Measurements from ENCODE around the gene ANKH.

The ANKH gene

GRCh38 chr5:14669975-14670374 lies 201.6 kb downstream of the ANKH start:
- ATAC-seq (ENCODE audit: insufficient read depth, low read depth) (no peak), DNase-seq (no peak)
- Histone ChIP-seq H3K9me3 (ENCODE audit: insufficient read depth, low read length, severe bottlenecking) (no peaks in the 10 kb centered on the region), H3K4me1 (ENCODE audit: insufficient read depth, low read length) (peaks cover 51% of the 10 kb centered on the region), H4K20me1 (ENCODE audit: insufficient read depth, low read length) (peaks cover 82% of the 10 kb centered on the region), H3K79me2 (ENCODE audit: insufficient read depth, low read length) (peaks cover 99% of the 10 kb centered on the region), H3K9ac (ENCODE audit: low read depth, low read length) (no peak overlapping the region), H3K27ac (ENCODE audit: low read length) (no peak overlapping the region), H3K27me3 (ENCODE audit: insufficient read depth, low read length, poor library complexity) (no peaks in the 10 kb centered on the region), H3K4me3 (ENCODE audit: low read depth in 1 of 2, low read length in 2 of 2) (no peak overlapping the region), H3K36me3 (ENCODE audit: insufficient read depth, low read length) (peaks cover 29% of the 10 kb centered on the region; the same call in 1 of the 2 replicates), H3K4me2 (ENCODE audit: insufficient read depth, low read length) (peak overlapping the region; percentile 34; the same call in 1 of the 2 replicates), H2AFZ (ENCODE audit: low read depth, low read length) (no peak overlapping the region)
- TF ChIP-seq EZH2 (IDR thresholded peaks at IDR 0.05; ENCODE audit: borderline replicate concordance, low read depth, low read length, severe bottlenecking) (no peak), CTCF (IDR thresholded peaks at IDR 0.05; ENCODE audit: borderline replicate concordance, extremely low read depth, low read length, poor library complexity, severe bottlenecking) (no peak)

GRCh38 chr5:14669415-14669814 lies 202.2 kb downstream of the ANKH start:
- H3K9ac ChIP-seq (ENCODE audit: low read depth, low read length), result no peak overlapping the region
- H2AFZ ChIP-seq (ENCODE audit: low read depth, low read length), result no peak overlapping the region
- TF ChIP-seq CTCF (IDR thresholded peaks at IDR 0.05; ENCODE audit: borderline replicate concordance, extremely low read depth, low read length, poor library complexity, severe bottlenecking) (no peak), EZH2 (IDR thresholded peaks at IDR 0.05; ENCODE audit: borderline replicate concordance, low read depth, low read length, severe bottlenecking) (no peak)
- H3K4me1 ChIP-seq (ENCODE audit: insufficient read depth, low read length), result peaks cover 51% of the 10 kb centered on the region
- H3K27me3 ChIP-seq (ENCODE audit: insufficient read depth, low read length, poor library complexity), result no peaks in the 10 kb centered on the region
- DNase-seq (no peak), ATAC-seq (ENCODE audit: insufficient read depth, low read depth) (no peak)
- H3K79me2 ChIP-seq (ENCODE audit: insufficient read depth, low read length), result peaks cover 99% of the 10 kb centered on the region
- H3K4me2 ChIP-seq (ENCODE audit: insufficient read depth, low read length), result peak overlapping the region; percentile 34; the same call in 1 of the 2 replicates
- H3K27ac ChIP-seq (ENCODE audit: low read length), result no peak overlapping the region
- H3K4me3 ChIP-seq (ENCODE audit: low read depth in 1 of 2, low read length in 2 of 2), result no peak overlapping the region
- peaks cover 26% of the 10 kb centered on the region; the same call in 1 of the 2 replicates for H3K36me3 ChIP-seq (ENCODE audit: insufficient read depth, low read length)
- no peaks in the 10 kb centered on the region for H3K9me3 ChIP-seq (ENCODE audit: insufficient read depth, low read length, severe bottlenecking)
- peaks cover 80% of the 10 kb centered on the region for H4K20me1 ChIP-seq (ENCODE audit: insufficient read depth, low read length)

- TF ChIP-seq CTCF (IDR thresholded peaks at IDR 0.05; ENCODE audit: borderline replicate concordance, extremely low read depth, low read length, poor library complexity, severe bottlenecking) (no peak), EZH2 (IDR thresholded peaks at IDR 0.05; ENCODE audit: borderline replicate concordance, low read depth, low read length, severe bottlenecking) (no peak)
- Histone ChIP-seq H2AFZ (ENCODE audit: low read depth, low read length) (no peak overlapping the region), H3K79me2 (ENCODE audit: insufficient read depth, low read length) (peaks cover 98% of the 10 kb centered on the region), H3K27me3 (ENCODE audit: insufficient read depth, low read length, poor library complexity) (no peaks in the 10 kb centered on the region), H3K9me3 (ENCODE audit: insufficient read depth, low read length, severe bottlenecking) (no peaks in the 10 kb centered on the region), H3K4me1 (ENCODE audit: insufficient read depth, low read length) (peaks cover 57% of the 10 kb centered on the region), H3K36me3 (ENCODE audit: insufficient read depth, low read length) (peaks cover 20% of the 10 kb centered on the region; the same call in 1 of the 2 replicates), H4K20me1 (ENCODE audit: insufficient read depth, low read length) (peaks cover 72% of the 10 kb centered on the region), H3K4me2 (ENCODE audit: insufficient read depth, low read length) (peak overlapping the region; percentile 63), H3K4me3 (ENCODE audit: low read depth in 1 of 2, low read length in 2 of 2) (peak overlapping the region in 1 of 2 experiments; percentile 29; a peak in 1 of 4 replicates), H3K9ac (ENCODE audit: low read depth, low read length) (0 out of 2 replicates have a peak overlapping the region, but pooled peaks have one; percentile 6), H3K27ac (ENCODE audit: low read length) (peak overlapping the region; percentile 9; the same call in 1 of the 2 replicates)
- DNase-seq (no peak), ATAC-seq (ENCODE audit: insufficient read depth, low read depth) (no peak)
Measured at GRCh38 chr5:14668181-14668591, 203.4 kb downstream of the ANKH start.

Data from DND-41 (cell line).